ENCODE results near the gene SPAG16. TPM values are rescaled to one million over a fixed set of nuclear protein-coding genes. Genes with fewer than 3 reads are reported as not detected.

SPAG16 gene
- polyA plus RNA-seq, 1 of the 3 experiments (the other 2 are of a cell fraction), result 29.5 TPM

- no peak for DNase-seq
- POLR2A ChIA-PET, result no interaction called here
These were observed 481.8 kb downstream of the SPAG16 start for GRCh38 chr2:213766062-213766461.

More at GRCh38 chr2:213766062-213766461, 481.8 kb downstream of the SPAG16 start:
- WGBS (ENCODE audit: low lambda C conversion rate), result 67% methylated on average over 1 of the region's 1 CpG
- no peak overlapping the region for H3K4me3 ChIP-seq (ENCODE audit: low read depth in 2 of 2, low read length in 1 of 2)
- H3K27ac ChIP-seq (ENCODE audit: low read depth in 2 of 2, low read length in 1 of 2), result no peak overlapping the region
- CTCF ChIA-PET, result interaction anchor here (1.3 kb wide), 1 partner anchor 9 kb away, joined by 3 read pairs; no protein-coding TSS in a partner anchor
- H3K4me2 ChIP-seq, result no peak overlapping the region
- no peaks in the 10 kb centered on the region for H3K9me3 ChIP-seq
- peaks cover 0 to 5% of the 10 kb centered on the region in 2 experiments; a peak in 1 of 4 replicates for H3K4me1 ChIP-seq (ENCODE audit: control insufficient read depth in 1 of 2, insufficient read depth in 2 of 2, low read depth in 1 of 2, low read length in 1 of 2)
- H3K79me2 ChIP-seq (ENCODE audit: insufficient read depth), result no peaks in the 10 kb centered on the region
- no peak overlapping the region for H3K9ac ChIP-seq
- no peaks in the 10 kb centered on the region for H3K9me2 ChIP-seq
- TF ChIP-seq EZH2phosphoT487 (IDR thresholded peaks at IDR 0.05; ENCODE audit: borderline replicate concordance, low read depth) (no peak), FOSL2 (IDR thresholded peaks at IDR 0.05; ENCODE audit: borderline replicate concordance, low read depth) (no peak), TAF1 (IDR thresholded peaks at IDR 0.05; ENCODE audit: borderline replicate concordance, low read depth, low read length) (no peak), EP300 (IDR thresholded peaks at IDR 0.05; ENCODE audit: borderline replicate concordance in 1 of 2, low read depth in 1 of 2, low read length in 1 of 2) (no peak), RXRA (IDR thresholded peaks at IDR 0.05; ENCODE audit: borderline replicate concordance, low read depth) (no peak), TCF12 (IDR thresholded peaks at IDR 0.05) (no peak), CTCF (IDR thresholded peaks at IDR 0.05) (no peak), MAX (IDR thresholded peaks at IDR 0.05; ENCODE audit: low read depth) (no peak), SMC3 (IDR thresholded peaks at IDR 0.05; ENCODE audit: low read depth, low read length) (no peak), RAD21 (IDR thresholded peaks at IDR 0.05; ENCODE audit: low read length) (no peak), USF2 (IDR thresholded peaks at IDR 0.05; ENCODE audit: borderline replicate concordance, low read depth, low read length) (no peak), RFX5 (IDR thresholded peaks at IDR 0.05; ENCODE audit: low read length) (no peak), FOXM1 (IDR thresholded peaks at IDR 0.05; ENCODE audit: low read depth) (no peak), FOXJ3 (CRISPR knock-in tag; IDR thresholded peaks at IDR 0.05) (no peak)
- TF ChIP-seq, protein P1, sequence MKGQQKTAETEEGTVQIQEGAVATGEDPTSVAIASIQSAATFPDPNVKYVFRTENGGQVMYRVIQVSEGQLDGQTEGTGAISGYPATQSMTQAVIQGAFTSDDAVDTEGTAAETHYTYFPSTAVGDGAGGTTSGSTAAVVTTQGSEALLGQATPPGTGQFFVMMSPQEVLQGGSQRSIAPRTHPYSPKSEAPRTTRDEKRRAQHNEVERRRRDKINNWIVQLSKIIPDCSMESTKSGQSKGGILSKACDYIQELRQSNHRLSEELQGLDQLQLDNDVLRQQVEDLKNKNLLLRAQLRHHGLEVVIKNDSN (IDR thresholded peaks at IDR 0.05; ENCODE audit: borderline replicate concordance, low read depth), result no peak
- TF ChIP-seq, protein P2, sequence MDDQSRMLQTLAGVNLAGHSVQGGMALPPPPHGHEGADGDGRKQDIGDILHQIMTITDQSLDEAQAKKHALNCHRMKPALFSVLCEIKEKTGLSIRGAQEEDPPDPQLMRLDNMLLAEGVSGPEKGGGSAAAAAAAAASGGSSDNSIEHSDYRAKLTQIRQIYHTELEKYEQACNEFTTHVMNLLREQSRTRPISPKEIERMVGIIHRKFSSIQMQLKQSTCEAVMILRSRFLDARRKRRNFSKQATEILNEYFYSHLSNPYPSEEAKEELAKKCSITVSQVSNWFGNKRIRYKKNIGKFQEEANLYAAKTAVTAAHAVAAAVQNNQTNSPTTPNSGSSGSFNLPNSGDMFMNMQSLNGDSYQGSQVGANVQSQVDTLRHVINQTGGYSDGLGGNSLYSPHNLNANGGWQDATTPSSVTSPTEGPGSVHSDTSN (IDR thresholded peaks at IDR 0.05), result no peak
- TF ChIP-seq, protein P3, sequence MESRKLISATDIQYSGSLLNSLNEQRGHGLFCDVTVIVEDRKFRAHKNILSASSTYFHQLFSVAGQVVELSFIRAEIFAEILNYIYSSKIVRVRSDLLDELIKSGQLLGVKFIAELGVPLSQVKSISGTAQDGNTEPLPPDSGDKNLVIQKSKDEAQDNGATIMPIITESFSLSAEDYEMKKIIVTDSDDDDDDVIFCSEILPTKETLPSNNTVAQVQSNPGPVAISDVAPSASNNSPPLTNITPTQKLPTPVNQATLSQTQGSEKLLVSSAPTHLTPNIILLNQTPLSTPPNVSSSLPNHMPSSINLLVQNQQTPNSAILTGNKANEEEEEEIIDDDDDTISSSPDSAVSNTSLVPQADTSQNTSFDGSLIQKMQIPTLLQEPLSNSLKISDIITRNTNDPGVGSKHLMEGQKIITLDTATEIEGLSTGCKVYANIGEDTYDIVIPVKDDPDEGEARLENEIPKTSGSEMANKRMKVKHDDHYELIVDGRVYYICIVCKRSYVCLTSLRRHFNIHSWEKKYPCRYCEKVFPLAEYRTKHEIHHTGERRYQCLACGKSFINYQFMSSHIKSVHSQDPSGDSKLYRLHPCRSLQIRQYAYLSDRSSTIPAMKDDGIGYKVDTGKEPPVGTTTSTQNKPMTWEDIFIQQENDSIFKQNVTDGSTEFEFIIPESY (IDR thresholded peaks at IDR 0.05; ENCODE audit: borderline replicate concordance, low read depth), result no peak
- no peaks in the 10 kb centered on the region for H4K20me1 ChIP-seq (ENCODE audit: insufficient read depth)
- no peaks in the 10 kb centered on the region for H3K27me3 ChIP-seq (ENCODE audit: insufficient read depth)
- H2AFZ ChIP-seq (ENCODE audit: low read depth), result no peak overlapping the region
- no peaks in the 10 kb centered on the region for H3K36me3 ChIP-seq (replicated peaks in 1 of 2; ENCODE audit: control insufficient read depth in 1 of 2, insufficient read depth in 2 of 2, low read length in 1 of 2)
- H3F3A ChIP-seq (replicated peaks; ENCODE audit: insufficient read depth), result no peaks in the 10 kb centered on the region
